OCI-LY1 (cell line): ENCODE measurements around the gene IGF1R.

ENCODE experiments used
- H2AFZ ChIP-seq: fragments of 200-600 bp; sonication (generic), shearing (Covaris generic); 2 replicates; pipeline ENCODE4 v1.6.0; 2014; ENCODE audit warnings: antibody characterized with exemption, mild to moderate bottlenecking, low read length
- H3F3A ChIP-seq: fragments of 200-600 bp; sonication (generic), shearing (Covaris generic); 2 replicates; pipeline ENCODE4 v1.6.0; 2014; ENCODE audit warnings: mild to moderate bottlenecking, antibody characterized with exemption, low read length, moderate library complexity; ENCODE audit not compliant: insufficient read depth
- H3K27ac ChIP-seq: fragments of 200-600 bp; sonication (generic); 2 replicates; pipeline ENCODE4 v1.5.1; 2014; ENCODE audit warnings: low read length, mixed run types, mild to moderate bottlenecking, low read depth; ENCODE audit not compliant: poor library complexity, severe bottlenecking
- H3K27me3 ChIP-seq: fragments of 200-600 bp; sonication (generic); 2 replicates; pipeline ENCODE4 v1.6.0; 2014; ENCODE audit warnings: antibody characterized with exemption, mild to moderate bottlenecking, low read length, moderate library complexity; ENCODE audit not compliant: insufficient read depth
- H3K36me3 ChIP-seq: fragments of 200-600 bp; sonication (generic); 2 replicates; pipeline ENCODE4 v1.6.1; 2014; ENCODE audit warnings: mild to moderate bottlenecking, antibody characterized with exemption, low read length, moderate library complexity, mixed read lengths; ENCODE audit not compliant: insufficient read depth
- H3K4me1 ChIP-seq: fragments of 200-600 bp; sonication (generic); 2 replicates; pipeline ENCODE4 v1.5.1; 2014; ENCODE audit warnings: mild to moderate bottlenecking, low read length, moderate library complexity; ENCODE audit not compliant: insufficient read depth, severe bottlenecking
- H3K4me2 ChIP-seq: fragments of 200-600 bp; sonication (generic), shearing (Covaris generic); 2 replicates; pipeline ENCODE4 v1.6.1; 2014; ENCODE audit warnings: low read length
- H3K4me3 ChIP-seq: fragments of 200-600 bp; sonication (generic); 2 replicates; pipeline ENCODE4 v1.5.1; 2014; ENCODE audit warnings: low read length, low read depth, mild to moderate bottlenecking, mixed read lengths; ENCODE audit not compliant: poor library complexity, severe bottlenecking
- H3K79me2 ChIP-seq: fragments of 200-600 bp; shearing (Covaris generic); 2 replicates; pipeline ENCODE4 v1.6.1; 2016; ENCODE audit warnings: mixed run types, low read length, mixed read lengths; ENCODE audit not compliant: insufficient read depth
- H3K9ac ChIP-seq: fragments of 200-600 bp; sonication (generic), shearing (Covaris generic); 2 replicates; pipeline ENCODE4 v1.6.1; 2014; ENCODE audit warnings: mild to moderate bottlenecking, low read length, mixed read lengths
- H3K9me2 ChIP-seq: fragments of 200-600 bp; sonication (generic), shearing (Covaris generic); 2 replicates; pipeline ENCODE4 v1.6.1; 2014; ENCODE audit warnings: low read depth, mild to moderate bottlenecking, low read length, mixed read lengths
- H3K9me3 ChIP-seq: fragments of 200-600 bp; shearing (Covaris generic); 2 replicates; pipeline ENCODE4 v1.6.1; 2014; ENCODE audit warnings: low read length, mixed read lengths
- H4K20me1 ChIP-seq: fragments of 200-600 bp; sonication (generic), shearing (Covaris generic); 2 replicates; pipeline ENCODE4 v1.6.0; 2016; ENCODE audit warnings: mild to moderate bottlenecking, low read length; ENCODE audit not compliant: insufficient read depth
- CTCF ChIP-seq: fragments of 200-600 bp; sonication (generic), shearing (Covaris generic); IDR thresholded peaks from 2 replicates; pipeline ENCODE4 v1.5.1; 2017; ENCODE audit warnings: mild to moderate bottlenecking, antibody characterized with exemption, low read length, moderate library complexity, mixed read lengths
- EZH2 ChIP-seq: fragments of 200-600 bp; sonication (generic), shearing (Covaris generic); IDR thresholded peaks from 2 replicates; pipeline ENCODE4 v1.8.0; 2017; ENCODE audit warnings: borderline replicate concordance, mixed run types, mild to moderate bottlenecking, antibody characterized with exemption, low read length, moderate library complexity, mixed read lengths

IGF1R gene

DNA sequence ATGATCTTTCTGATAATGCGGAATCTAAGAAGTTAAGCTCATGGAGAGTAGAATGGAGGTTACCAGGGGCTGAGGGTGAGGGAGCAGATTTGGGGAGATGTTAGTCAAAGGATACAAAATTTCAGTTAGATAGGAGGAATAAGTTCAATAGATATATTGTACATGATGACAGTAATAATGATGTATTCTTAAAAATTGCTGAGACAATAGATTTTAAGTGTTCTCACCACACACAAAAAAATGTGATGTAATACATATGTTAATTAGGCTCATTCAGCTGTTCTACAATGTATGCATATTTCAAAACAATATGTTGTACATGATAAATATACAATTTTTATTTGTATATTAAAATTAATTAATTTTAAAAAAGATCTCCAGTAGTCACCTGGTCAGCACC lies 277.9 kb downstream of the IGF1R start:
- Histone ChIP-seq H4K20me1 (no peaks in the 10 kb centered on the region), H3K9ac (no peak overlapping the region), H3K4me1 (no peaks in the 10 kb centered on the region), H2AFZ (no peak overlapping the region), H3K27ac (no peak overlapping the region), H3K9me3 (no peaks in the 10 kb centered on the region), H3K36me3 (no peaks in the 10 kb centered on the region), H3K4me3 (no peak overlapping the region), H3K4me2 (no peak overlapping the region), H3K27me3 (no peaks in the 10 kb centered on the region), H3K79me2 (no peaks in the 10 kb centered on the region), H3K9me2 (no peaks in the 10 kb centered on the region), H3F3A (no peaks in the 10 kb centered on the region)
- TF ChIP-seq CTCF = no peak
- no peak for TF ChIP-seq EZH2

DNA sequence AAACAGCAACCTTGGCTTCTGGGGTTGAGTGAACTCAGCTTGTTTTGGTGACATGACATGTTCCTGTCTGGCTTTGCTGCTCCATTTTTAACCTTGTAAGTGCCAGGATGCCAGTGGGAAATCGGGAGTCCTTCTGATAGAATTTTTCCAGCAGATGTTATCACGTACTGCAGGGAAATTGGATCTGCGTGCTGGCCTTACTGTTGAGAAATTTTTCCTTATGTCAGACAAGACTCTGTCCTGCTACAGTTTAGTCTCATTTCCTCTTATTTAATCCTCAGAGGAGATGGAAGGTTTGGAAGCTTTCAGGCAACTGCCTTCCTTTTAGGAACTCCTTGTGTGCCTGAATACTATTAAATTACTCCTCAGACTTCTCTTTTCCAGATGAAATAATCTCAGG lies 278.7 kb downstream of the IGF1R start:
- no peak overlapping the region for H2AFZ ChIP-seq
- H3K4me2 ChIP-seq = no peak overlapping the region
- no peak overlapping the region for H3K27ac ChIP-seq
- H3K4me1 ChIP-seq = no peaks in the 10 kb centered on the region
- TF ChIP-seq EZH2 (no peak), CTCF (no peak)
- no peak overlapping the region for H3K9ac ChIP-seq
- H3K36me3 ChIP-seq = no peaks in the 10 kb centered on the region
- no peak overlapping the region for H3K4me3 ChIP-seq
- H4K20me1 ChIP-seq = no peaks in the 10 kb centered on the region
- H3K79me2 ChIP-seq = no peaks in the 10 kb centered on the region
- no peaks in the 10 kb centered on the region for H3K9me2 ChIP-seq
- H3K9me3 ChIP-seq = no peaks in the 10 kb centered on the region
- H3F3A ChIP-seq = no peaks in the 10 kb centered on the region
- H3K27me3 ChIP-seq = no peaks in the 10 kb centered on the region

- no peaks in the 10 kb centered on the region for H3K36me3 ChIP-seq
These were observed 279.7 kb downstream of the IGF1R start for GRCh38 chr15:98927996-98928395.

More at GRCh38 chr15:98927996-98928395, 279.7 kb downstream of the IGF1R start:
- Histone ChIP-seq H3K9me3 (no peaks in the 10 kb centered on the region), H3K4me1 (no peaks in the 10 kb centered on the region), H3K9ac (no peak overlapping the region), H4K20me1 (no peaks in the 10 kb centered on the region), H3K4me3 (no peak overlapping the region), H3K4me2 (no peak overlapping the region), H2AFZ (no peak overlapping the region), H3K27me3 (no peaks in the 10 kb centered on the region), H3K9me2 (no peaks in the 10 kb centered on the region), H3F3A (no peaks in the 10 kb centered on the region), H3K27ac (no peak overlapping the region), H3K79me2 (no peaks in the 10 kb centered on the region)
- no peak for TF ChIP-seq CTCF
- no peak for TF ChIP-seq EZH2
